Tibial artery (tissue), 4 donors: Measurements from ENCODE around the gene SERPINA4.

ENCODE experiments used
- DNase-seq, 2 donors: peaks; one replicate each; pipeline ENCODE4 v3.0.0-alpha.2; 2019
- H3K27ac ChIP-seq, 2 donors: fragments of 200-600 bp; sonication (generic) in 1 of 2; 1 replicate in 1 of 2; 2 replicates in 1 of 2; pipeline ENCODE4 v1.5.1; 2018 to 2019; ENCODE audit warnings: mild to moderate bottlenecking in 1 of 2
- H3K27me3 ChIP-seq, 2 donors: fragments of 200-600 bp; sonication (generic) in 1 of 2; one replicate each; pipeline versions ENCODE4 v1.5.1 to v1.6.0; 2016 to 2019
- H3K36me3 ChIP-seq, 3 donors: fragments of 200-600 bp; sonication (generic) in 2 of 3; one replicate each; pipeline ENCODE4 v1.5.1; 2016 to 2019; ENCODE audit warnings: mild to moderate bottlenecking in 2 of 3
- H3K4me1 ChIP-seq, 4 donors: fragments of 200-600 bp; sonication (generic) in 2 of 4; 1 replicate in 3 of 4; 2 replicates in 1 of 4; pipeline ENCODE4 v1.5.1; 2016 to 2019
- H3K4me3 ChIP-seq, 2 donors: fragments of 200-600 bp; sonication (generic) in 1 of 2; 1 replicate in 1 of 2; 2 replicates in 1 of 2; pipeline ENCODE4 v1.5.1; 2018 to 2019; ENCODE audit warnings: mild to moderate bottlenecking in 2 of 2
- H3K9me3 ChIP-seq, 3 donors: fragments of 200-600 bp; sonication (generic) in 1 of 3; one replicate each; pipeline ENCODE4 v1.5.1; 2016 to 2019
- intact Hi-C: fragments of 100-400 bp; cut with DNase I; formaldehyde crosslinking; loops from one replicate; pipeline ENCODE4 v1.15.0; 2023; ENCODE audit warnings: low total_unique reads
- TF ChIP-seq, protein P1 (sequence below), 2 experiments: fragments of 200-600 bp in 1 of 2; fragments of 450-650 bp in 1 of 2; IDR thresholded peaks; one replicate each; pipeline ENCODE4 v1.5.1; 2017 to 2019; ENCODE audit warnings: antibody characterized with exemption in 2 of 2, mild to moderate bottlenecking in 1 of 2, moderate library complexity in 1 of 2

The SERPINA4 gene

DNA sequence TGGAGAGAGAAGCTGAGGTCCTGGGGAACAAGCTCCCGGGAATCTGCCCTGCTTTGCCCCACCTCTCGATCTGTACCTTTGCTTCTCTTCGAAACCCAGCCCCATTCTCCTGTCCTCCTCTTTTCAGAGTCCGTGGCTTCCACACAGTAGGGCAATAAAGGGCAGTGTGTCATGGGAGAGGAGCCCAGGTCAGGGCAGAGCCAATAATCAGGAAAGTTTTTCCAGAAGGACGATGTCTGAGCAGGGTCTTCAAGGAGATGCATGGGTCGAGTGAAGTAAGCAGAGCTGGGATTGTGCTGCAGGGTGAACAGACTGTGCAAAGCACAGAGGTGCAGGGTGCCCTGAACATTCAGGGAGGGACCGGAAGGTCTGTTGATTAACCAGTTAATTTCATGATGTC is 22.1 kb upstream of the SERPINA4 start:
- intact Hi-C loops, result no loop called here
- peaks cover 0 to 11% of the 10 kb centered on the region in 2 donors for H3K27me3 ChIP-seq
- H3K27ac ChIP-seq, result no peak overlapping the region
- H3K9me3 ChIP-seq, result no peaks in the 10 kb centered on the region
- H3K4me3 ChIP-seq, result no peak overlapping the region
- DNase-seq, result peak in 1 of 2 donors; percentile 11
- H3K36me3 ChIP-seq, result no peaks in the 10 kb centered on the region
- TF ChIP-seq, protein P1, sequence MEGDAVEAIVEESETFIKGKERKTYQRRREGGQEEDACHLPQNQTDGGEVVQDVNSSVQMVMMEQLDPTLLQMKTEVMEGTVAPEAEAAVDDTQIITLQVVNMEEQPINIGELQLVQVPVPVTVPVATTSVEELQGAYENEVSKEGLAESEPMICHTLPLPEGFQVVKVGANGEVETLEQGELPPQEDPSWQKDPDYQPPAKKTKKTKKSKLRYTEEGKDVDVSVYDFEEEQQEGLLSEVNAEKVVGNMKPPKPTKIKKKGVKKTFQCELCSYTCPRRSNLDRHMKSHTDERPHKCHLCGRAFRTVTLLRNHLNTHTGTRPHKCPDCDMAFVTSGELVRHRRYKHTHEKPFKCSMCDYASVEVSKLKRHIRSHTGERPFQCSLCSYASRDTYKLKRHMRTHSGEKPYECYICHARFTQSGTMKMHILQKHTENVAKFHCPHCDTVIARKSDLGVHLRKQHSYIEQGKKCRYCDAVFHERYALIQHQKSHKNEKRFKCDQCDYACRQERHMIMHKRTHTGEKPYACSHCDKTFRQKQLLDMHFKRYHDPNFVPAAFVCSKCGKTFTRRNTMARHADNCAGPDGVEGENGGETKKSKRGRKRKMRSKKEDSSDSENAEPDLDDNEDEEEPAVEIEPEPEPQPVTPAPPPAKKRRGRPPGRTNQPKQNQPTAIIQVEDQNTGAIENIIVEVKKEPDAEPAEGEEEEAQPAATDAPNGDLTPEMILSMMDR (IDR thresholded peaks at IDR 0.05), result no peak
- H3K4me1 ChIP-seq, result no peaks in the 10 kb centered on the region

DNA sequence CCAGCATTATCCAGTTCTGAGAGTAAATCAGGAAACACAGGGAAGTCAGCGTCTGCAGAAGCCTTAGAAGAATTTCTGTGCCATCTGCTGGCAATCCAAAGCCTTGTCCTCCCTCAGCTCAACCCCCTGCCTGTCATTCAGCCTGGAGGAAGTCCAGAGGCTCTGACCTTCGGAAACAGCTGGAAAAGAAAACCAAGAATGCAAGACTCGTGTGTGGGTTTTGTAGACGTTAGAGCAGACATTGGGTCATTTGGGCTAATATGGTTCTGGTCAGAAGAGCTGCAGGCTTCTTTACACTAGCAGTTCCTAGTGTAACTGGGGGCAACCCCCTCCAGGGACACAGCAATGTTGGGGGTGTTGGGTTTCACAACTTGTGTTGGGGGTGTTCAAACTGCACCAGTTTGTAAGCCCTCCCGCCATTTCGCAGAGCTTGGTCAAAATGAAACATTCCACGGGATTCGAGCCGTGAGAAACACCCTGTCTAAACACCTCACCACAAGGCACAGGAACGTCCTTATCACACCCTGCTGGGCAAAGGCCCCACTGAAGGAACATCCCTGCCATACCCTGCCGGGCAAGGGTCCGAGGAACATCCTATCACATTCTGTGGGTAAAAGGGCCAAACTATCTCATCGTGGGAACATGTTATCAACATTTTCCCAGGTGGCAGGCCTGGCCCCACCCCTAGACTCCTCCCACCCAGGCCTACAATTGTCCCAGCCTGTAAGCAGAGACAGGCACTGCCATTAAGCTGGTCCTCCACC is 21.0 kb upstream of the SERPINA4 start:
- peaks cover 0 to 11% of the 10 kb centered on the region in 2 donors for H3K27me3 ChIP-seq

DNA sequence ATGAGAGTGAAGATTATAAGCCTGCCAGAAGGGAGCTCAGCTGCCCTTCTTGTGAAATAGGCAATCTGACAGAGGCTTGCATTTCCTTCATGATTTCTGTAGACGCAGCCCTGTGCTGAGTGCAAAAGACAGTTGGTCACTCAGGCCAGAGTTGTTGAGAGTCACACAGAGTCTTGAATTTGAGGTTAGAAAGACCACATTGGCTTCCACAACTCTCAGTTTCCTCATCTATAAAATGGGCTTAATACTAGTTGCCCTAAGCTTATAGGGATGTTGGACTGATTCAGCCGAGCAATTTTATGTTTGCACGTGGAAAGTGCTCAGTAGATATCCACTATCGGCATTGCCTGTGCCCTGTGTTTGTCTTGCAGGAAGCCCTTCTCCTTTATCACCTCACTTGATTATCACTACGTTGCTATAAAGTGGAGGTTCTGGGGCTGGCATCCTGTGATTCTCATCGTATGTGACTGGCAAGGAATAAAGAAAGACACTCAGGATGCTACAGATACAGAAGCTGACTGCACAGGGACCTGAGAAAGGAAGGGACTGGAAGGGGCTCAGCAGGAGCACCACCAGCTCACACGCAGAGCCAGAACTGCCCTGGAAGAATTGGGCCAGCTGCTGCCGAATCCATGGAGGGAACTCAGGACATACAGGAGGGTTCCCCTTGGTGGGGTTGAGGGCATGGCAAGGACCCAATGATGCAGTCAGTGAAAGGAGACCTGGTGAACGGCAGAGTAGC is 19.8 kb upstream of the SERPINA4 start:
- Histone ChIP-seq H3K4me1 (no peaks in the 10 kb centered on the region), H3K9me3 (peaks cover 0 to 3% (median 0%) of the 10 kb centered on the region in 3 donors), H3K4me3 (no peak overlapping the region), H3K27me3 (peaks cover 0 to 16% of the 10 kb centered on the region in 2 donors), H3K36me3 (no peaks in the 10 kb centered on the region), H3K27ac (no peak overlapping the region)
- DNase-seq, result no peak
- intact Hi-C loops, result no loop called here
- TF ChIP-seq, protein P1 (IDR thresholded peaks at IDR 0.05), result no peak

More for the DNA sequence above, 21.0 kb upstream of the SERPINA4 start:
- TF ChIP-seq, protein P1 (IDR thresholded peaks at IDR 0.05), result no peak
- Histone ChIP-seq H3K4me1 (no peaks in the 10 kb centered on the region), H3K27ac (no peak overlapping the region), H3K9me3 (no peaks in the 10 kb centered on the region), H3K4me3 (no peak overlapping the region), H3K36me3 (no peaks in the 10 kb centered on the region)
- peak in 1 of 2 donors; percentile 44 for DNase-seq
- intact Hi-C loops, result no loop called here

DNA sequence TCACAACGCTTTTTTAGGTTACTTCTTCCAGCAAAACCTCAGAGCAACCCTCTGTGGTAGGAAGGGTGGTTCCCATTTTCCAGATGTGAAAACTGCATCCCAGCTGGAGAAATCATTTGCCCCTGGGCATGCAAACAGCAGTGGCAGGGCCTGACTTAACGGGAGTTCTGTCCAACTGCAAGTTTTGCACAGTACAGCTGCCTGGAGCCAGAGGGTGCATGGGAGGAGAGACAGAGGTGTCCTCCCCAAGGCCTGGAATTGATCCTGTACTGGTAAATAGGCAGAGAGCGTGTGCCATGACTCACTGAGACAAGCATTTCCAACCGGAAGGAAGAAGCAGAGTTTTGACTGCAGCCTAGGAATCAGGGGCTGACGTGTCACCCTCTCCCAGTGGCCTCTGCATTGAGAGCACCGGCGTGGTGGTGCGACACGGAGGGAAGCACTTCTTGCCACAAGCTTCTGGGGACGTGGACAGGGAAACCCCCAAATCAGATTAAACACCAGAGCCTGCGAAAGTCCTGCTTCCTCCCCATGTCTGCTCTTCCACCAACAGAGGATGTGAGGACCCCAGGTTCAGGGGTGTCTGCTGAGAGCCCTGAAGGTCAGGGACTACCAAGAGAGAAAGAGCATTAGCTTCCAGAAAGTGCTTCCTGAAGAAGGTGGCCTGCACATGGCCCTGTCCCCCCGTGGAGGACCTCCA is 19.0 kb upstream of the SERPINA4 start:
- TF ChIP-seq, protein P1 (IDR thresholded peaks at IDR 0.05), result no peak
- Histone ChIP-seq H3K27me3 (peaks cover 0 to 16% of the 10 kb centered on the region in 2 donors), H3K27ac (no peak overlapping the region), H3K9me3 (peaks cover 0 to 6% (median 0%) of the 10 kb centered on the region in 3 donors), H3K36me3 (no peaks in the 10 kb centered on the region), H3K4me3 (no peak overlapping the region), H3K4me1 (no peaks in the 10 kb centered on the region)
- DNase-seq, result peak in 1 of 2 donors; percentile 51
- intact Hi-C loops, result no loop called here

DNA sequence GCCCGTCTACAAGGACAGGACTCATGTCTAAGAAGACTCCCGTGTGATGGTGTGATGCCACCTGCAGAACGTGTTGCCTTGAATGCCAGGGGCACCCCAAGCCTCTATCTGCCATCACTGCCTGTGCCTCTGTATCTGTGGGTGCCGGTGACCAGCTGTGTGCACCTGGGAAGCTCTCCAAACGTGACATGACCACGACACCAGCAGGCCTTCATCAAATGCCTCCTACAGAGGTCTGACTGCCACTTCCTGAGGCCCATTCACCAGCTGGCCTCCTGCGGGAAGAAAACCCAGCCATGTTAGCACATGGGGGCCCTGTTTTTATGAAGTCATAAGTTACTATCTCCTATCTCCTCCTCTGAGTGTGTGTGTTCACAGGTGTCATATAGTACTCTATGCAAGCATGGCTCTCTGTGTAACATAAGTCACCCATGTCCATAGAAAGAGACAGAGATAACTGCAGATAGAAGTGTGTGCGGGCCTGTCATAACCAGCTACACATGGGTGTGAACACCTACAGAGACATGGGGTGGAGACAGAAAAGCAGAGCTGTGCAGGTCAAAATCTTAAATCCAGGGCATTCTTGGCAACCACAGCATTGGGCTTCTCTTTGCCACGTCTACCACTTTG is 18.3 kb upstream of the SERPINA4 start:
- no peak overlapping the region for H3K4me3 ChIP-seq
- peak in 1 of 2 donors; percentile 54 for DNase-seq
- no peak overlapping the region for H3K27ac ChIP-seq
- peaks cover 0 to 6% (median 0%) of the 10 kb centered on the region in 3 donors for H3K9me3 ChIP-seq
- H3K27me3 ChIP-seq, result peaks cover 0 to 15% of the 10 kb centered on the region in 2 donors
- no peaks in the 10 kb centered on the region for H3K36me3 ChIP-seq
- no peaks in the 10 kb centered on the region for H3K4me1 ChIP-seq
- intact Hi-C loops, result no loop called here
- TF ChIP-seq, protein P1 (IDR thresholded peaks at IDR 0.05), result no peak
